SK-N-MC (cell line): ENCODE results near the gene PRICKLE2.

Experiments
- EZH2 ChIP-seq: fragments of 200-600 bp; sonication (generic); IDR thresholded peaks from one replicate; pipeline ENCODE4 v1.6.1; 2017; ENCODE audit warnings: antibody characterized with exemption
- FOXP2 ChIP-seq: optimal IDR thresholded peaks from 2 replicates; pipeline ENCODE3; 2011; ENCODE audit warnings: mild to moderate bottlenecking, moderate library complexity; ENCODE audit not compliant: insufficient read depth; ENCODE audit errors: extremely low read length, control extremely low read depth
- POLR2AphosphoS5 ChIP-seq: IDR thresholded peaks from 2 replicates; pipeline ENCODE4 v1.6.1; 2012; ENCODE audit warnings: mild to moderate bottlenecking, low read depth, low read length, borderline replicate concordance

DNA sequence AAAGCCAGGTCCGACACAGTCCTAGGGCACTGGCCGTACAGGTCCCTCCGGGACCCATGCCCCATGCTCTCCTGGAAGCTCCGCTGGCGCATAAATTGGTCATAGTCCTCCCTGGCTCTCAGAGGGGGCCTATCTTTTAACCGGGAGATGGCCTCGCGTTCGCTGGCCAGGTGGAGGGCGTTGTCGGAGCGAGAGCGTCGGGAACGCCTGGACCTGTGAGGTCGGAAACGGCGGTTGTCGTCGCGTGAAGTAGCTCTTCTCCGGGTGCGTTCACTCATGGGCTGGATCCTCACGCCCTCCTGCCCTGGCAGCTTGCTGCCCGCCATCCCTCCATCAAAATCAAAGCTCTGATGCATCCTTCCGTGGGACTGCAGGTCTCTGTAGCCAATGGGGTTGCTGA, 126.0 kb downstream of the PRICKLE2 start:
- TF ChIP-seq EZH2 (no peak), POLR2AphosphoS5 (no peak), FOXP2 (no peak)
